Psoas muscle (tissue), 8 donors: Measurements from ENCODE around the gene DNAH12. TPM values are rescaled to one million over a fixed set of nuclear protein-coding genes. Genes with fewer than 3 reads are reported as not detected.

Source experiments
- ATAC-seq, 4 donors: fragments of 200-7000 bp; cut with Tn5 transposase; one replicate each; pipeline ENCODE4 v1.9.1; 2020; ENCODE audit warnings: moderate library complexity in 3 of 4, mild to moderate bottlenecking in 2 of 4
- DNase-seq, 2 donors: peaks; one replicate each; pipeline ENCODE4 v3.0.0-alpha.2; 2020
- H3K27ac ChIP-seq: fragments of 200-600 bp; one replicate; pipeline ENCODE4 v1.8.0; 2022
- H3K27me3 ChIP-seq, 3 donors: fragments of 200-600 bp in 1 of 3; one replicate each; pipeline versions ENCODE4 v1.6.1 to v1.8.0; 2013 to 2022; ENCODE audit warnings: low read length in 2 of 3, mild to moderate bottlenecking in 2 of 3, moderate library complexity in 1 of 3; ENCODE audit not compliant: insufficient read depth in 3 of 3
- H3K36me3 ChIP-seq, 2 donors: fragments of 200-600 bp in 1 of 2; one replicate each; pipeline versions ENCODE4 v1.6.1 to v1.8.0; 2013 to 2022; ENCODE audit warnings: low read depth in 1 of 2, mild to moderate bottlenecking in 1 of 2, moderate library complexity in 1 of 2; ENCODE audit not compliant: insufficient read depth in 1 of 2
- H3K4me1 ChIP-seq: fragments of 200-600 bp; one replicate; pipeline ENCODE4 v1.8.0; 2022
- H3K4me3 ChIP-seq: fragments of 200-600 bp; one replicate; pipeline ENCODE4 v1.8.0; 2022; ENCODE audit warnings: mild to moderate bottlenecking
- H3K9me3 ChIP-seq: fragments of 200-600 bp; one replicate; pipeline ENCODE4 v1.8.0; 2022
- CTCF ChIP-seq: fragments of 200-600 bp; IDR thresholded peaks from one replicate; pipeline ENCODE4 v1.8.0; 2022; ENCODE audit warnings: antibody characterized with exemption
- WGBS, 3 donors: extraction: QIAGEN DNeasy Blood & Tissue Kit; methylation state at CpG; one replicate each; pipeline versions ENCODE4 v1.1.6 to v1.1.7; 2013; 5-methylcytosine and 5-hydroxymethylcytosine counted together
- intact Hi-C, 2 donors: fragments of 100-400 bp; cut with DNase I; formaldehyde crosslinking; loops; one replicate each; pipeline versions ENCODE4 v1.11.0 to v1.14.2; 2022
- polyA plus RNA-seq, 3 donors: library from polyadenylated mRNA; stranded (reverse); fragments of 200-250 nt; gene quantifications; one replicate each; pipeline ENCODE4 v1.2.3, GENCODE V29; 2013
- total RNA-seq, 4 donors: library from RNA; stranded (reverse); fragmentation: NEBNext Ultra II Directional in 2 of 4; extraction: Animal tissue kit (Norgen Biotek cat#: 25700) in 2 of 4; gene quantifications; one replicate each; pipeline versions ENCODE4 v1.2.1 to v1.2.4, GENCODE V29; 2021 to 2023
- donor health status: healthy with polysubstance abuse.
- donor health status: DM: no; HTN: no; CAD: no; lungs with moderate emphysema.
- donor health status: Bipolar disorder and iron deficiency.
- donor health status: healthy.
- donor health status: DM: yes; HTN: yes; CAD: no.
- donor health status: DM: no; HTN: no; CAD: no.
- donor health status: DM: no; HTN: no; CAD: no.
- donor health status: DM: yes; HTN: yes; CAD: no.

DNAH12 gene
- total and polyA plus RNA-seq, 7 donors = under 0.01 to 0.34 (median 0.08) TPM; not detected in 1

- no peak for ATAC-seq
- Histone ChIP-seq H3K36me3 (no peaks in the 10 kb centered on the region), H3K27ac (no peak overlapping the region), H3K9me3 (no peaks in the 10 kb centered on the region), H3K4me3 (no peak overlapping the region), H3K4me1 (no peaks in the 10 kb centered on the region), H3K27me3 (no peaks in the 10 kb centered on the region)
- TF ChIP-seq CTCF = no peak
- intact Hi-C loops = no loop called here
- WGBS, 3 donors = 60 to 70% (median 64%) methylated on average over 3 of the region's 3 CpGs
- no peak for DNase-seq
Measured at GRCh38 chr3:57518276-57518915, 25.7 kb downstream of the DNAH12 start.

- 40 to 44% (median 41%) methylated on average over 2 of the region's 2 CpGs for WGBS, 3 donors
- ATAC-seq (no peak), DNase-seq (no peak)
- H3K27me3 ChIP-seq = no peaks in the 10 kb centered on the region
- H3K27ac ChIP-seq = no peak overlapping the region
- intact Hi-C loops = no loop called here
- no peaks in the 10 kb centered on the region for H3K36me3 ChIP-seq
- H3K9me3 ChIP-seq = no peaks in the 10 kb centered on the region
- H3K4me1 ChIP-seq = no peaks in the 10 kb centered on the region
- no peak for TF ChIP-seq CTCF
- H3K4me3 ChIP-seq = no peak overlapping the region
Measured at GRCh38 chr3:57512166-57512565, 32.0 kb downstream of the DNAH12 start.

- 80 to 90% (median 86%) methylated on average over 1 of the region's 1 CpG for WGBS, 3 donors
- ATAC-seq = no peak
- H3K4me1 ChIP-seq = no peaks in the 10 kb centered on the region
- intact Hi-C loops = no loop called here
- H3K27ac ChIP-seq = no peak overlapping the region
- no peak overlapping the region for H3K4me3 ChIP-seq
- no peak for TF ChIP-seq CTCF
- H3K36me3 ChIP-seq = no peaks in the 10 kb centered on the region
- H3K27me3 ChIP-seq = no peaks in the 10 kb centered on the region
- DNase-seq = no peak
- no peaks in the 10 kb centered on the region for H3K9me3 ChIP-seq
Measured at GRCh38 chr3:57505901-57506300, 38.2 kb downstream of the DNAH12 start.

- H3K36me3 ChIP-seq = no peaks in the 10 kb centered on the region
- no peaks in the 10 kb centered on the region for H3K4me1 ChIP-seq
- 73 to 78% (median 74%) methylated on average over 2 of the region's 2 CpGs for WGBS, 3 donors
- no peak overlapping the region for H3K4me3 ChIP-seq
- no peak overlapping the region for H3K27ac ChIP-seq
- H3K9me3 ChIP-seq = no peaks in the 10 kb centered on the region
- TF ChIP-seq CTCF = no peak
- intact Hi-C loops = no loop called here
- DNase-seq = no peak
- H3K27me3 ChIP-seq = no peaks in the 10 kb centered on the region
- ATAC-seq = no peak
Measured at GRCh38 chr3:57500506-57500905, 43.6 kb downstream of the DNAH12 start.

GRCh38 chr3:57497904-57498303 is 46.2 kb downstream of the DNAH12 start:
- intact Hi-C loops = no loop called here
- no peaks in the 10 kb centered on the region for H3K4me1 ChIP-seq
- no peak overlapping the region for H3K4me3 ChIP-seq
- TF ChIP-seq CTCF = no peak
- H3K27me3 ChIP-seq = no peaks in the 10 kb centered on the region
- H3K36me3 ChIP-seq = no peaks in the 10 kb centered on the region
- H3K9me3 ChIP-seq = no peaks in the 10 kb centered on the region
- ATAC-seq (no peak), DNase-seq (no peak)
- no peak overlapping the region for H3K27ac ChIP-seq
